SK-N-SH treated with all-trans-retinoic acid at 6 μM for 48 hours (cell line): ENCODE data around the gene ADAM23.

ENCODE experiments used
- ATAC-seq: fragments of 200-7000 bp; cut with Tn5 transposase; 3 replicates; pipeline ENCODE4 v1.9.1; 2020; ENCODE audit warnings: mild to moderate bottlenecking, moderate library complexity
- ARNTL ChIP-seq: fragments of 450-650 bp; formaldehyde crosslinking; IDR thresholded peaks from 2 replicates; pipeline ENCODE4 v1.5.0; 2020; ENCODE audit warnings: low read depth, mild to moderate bottlenecking, moderate library complexity, borderline replicate concordance
- BACH2 ChIP-seq: fragments of 250-450 bp; sonication (Bioruptor Pico); IDR thresholded peaks from 2 replicates; pipeline ENCODE4 v1.9.0; 2021; ENCODE audit warnings: mild to moderate bottlenecking, borderline replicate concordance
- CREB5 ChIP-seq: fragments of 250-450 bp; sonication (Bioruptor Pico); IDR thresholded peaks from 2 replicates; pipeline ENCODE4 v1.5.1; 2020; ENCODE audit warnings: low read depth, mild to moderate bottlenecking, moderate library complexity
- CSDC2 ChIP-seq: fragments of 250-450 bp; sonication (Bioruptor Pico); IDR thresholded peaks from 2 replicates; pipeline ENCODE4 v1.5.0; 2020; ENCODE audit warnings: mild to moderate bottlenecking, moderate library complexity
- ESRRG ChIP-seq: fragments of 250-450 bp; sonication (Bioruptor Pico); IDR thresholded peaks from 2 replicates; pipeline ENCODE4 v1.6.1; 2021; ENCODE audit warnings: mild to moderate bottlenecking
- ISL1 ChIP-seq: fragments of 250-450 bp; sonication (Bioruptor Pico); IDR thresholded peaks from 2 replicates; pipeline ENCODE4 v2.1.2; 2022; ENCODE audit warnings: mild to moderate bottlenecking, moderate library complexity
- OSR1 ChIP-seq: fragments of 250-450 bp; sonication (Bioruptor Pico); IDR thresholded peaks from 2 replicates; pipeline ENCODE4 v1.8.0; 2022; ENCODE audit warnings: moderate library complexity, mild to moderate bottlenecking, inconsistent platforms
- PATZ1 ChIP-seq: fragments of 250-450 bp; sonication (Bioruptor Pico); IDR thresholded peaks from 2 replicates; pipeline ENCODE4 v1.8.0; 2020; ENCODE audit warnings: mild to moderate bottlenecking, moderate library complexity, borderline replicate concordance
- POU6F1 ChIP-seq: fragments of 250-450 bp; sonication (Bioruptor Pico); IDR thresholded peaks from 2 replicates; pipeline ENCODE4 v1.8.0; 2021; ENCODE audit warnings: low read depth, mild to moderate bottlenecking, moderate library complexity, borderline replicate concordance
- PPARA ChIP-seq: fragments of 250-450 bp; sonication (Bioruptor Pico); IDR thresholded peaks from 2 replicates; pipeline ENCODE4 v1.5.0; 2020; ENCODE audit warnings: mild to moderate bottlenecking, borderline replicate concordance
- RARB ChIP-seq: fragments of 250-450 bp; sonication (Bioruptor Pico); IDR thresholded peaks from 2 replicates; pipeline ENCODE4 v1.8.0; 2021; ENCODE audit warnings: mild to moderate bottlenecking, moderate library complexity
- SNAI2 ChIP-seq: fragments of 250-450 bp; sonication (Bioruptor Pico); IDR thresholded peaks from 2 replicates; pipeline ENCODE4 v1.5.0; 2020; ENCODE audit warnings: mild to moderate bottlenecking, moderate library complexity
- TCF4 ChIP-seq: fragments of 250-450 bp; sonication (Bioruptor Pico); IDR thresholded peaks from 2 replicates; pipeline ENCODE4 v1.8.0; 2021; ENCODE audit warnings: mild to moderate bottlenecking, moderate library complexity, borderline replicate concordance
- TOX ChIP-seq: fragments of 250-450 bp; sonication (Bioruptor Pico); IDR thresholded peaks from 2 replicates; pipeline ENCODE4 v1.8.0; 2021; ENCODE audit warnings: mild to moderate bottlenecking, moderate library complexity, borderline replicate concordance
- TSHZ2 ChIP-seq: fragments of 250-450 bp; sonication (Bioruptor Pico); IDR thresholded peaks from 2 replicates; pipeline ENCODE4 v1.5.0; 2020; ENCODE audit warnings: mild to moderate bottlenecking, moderate library complexity
- ZC3H10 ChIP-seq: fragments of 250-450 bp; sonication (Bioruptor Pico); IDR thresholded peaks from 2 replicates; pipeline ENCODE4 v1.5.1; 2021; ENCODE audit warnings: mild to moderate bottlenecking, moderate library complexity
- ZFP3 ChIP-seq: fragments of 250-450 bp; sonication (Bioruptor Pico); IDR thresholded peaks from 2 replicates; pipeline ENCODE4 v1.5.0; 2020; ENCODE audit warnings: mild to moderate bottlenecking, moderate library complexity
- ZFP30 ChIP-seq: fragments of 450-650 bp; formaldehyde crosslinking; IDR thresholded peaks from 2 replicates; pipeline ENCODE4 v1.5.0; 2022; ENCODE audit warnings: mild to moderate bottlenecking, moderate library complexity
- ZNF565 ChIP-seq: fragments of 450-650 bp; formaldehyde crosslinking; conservative IDR thresholded peaks from 2 replicates; pipeline ENCODE4 v1.5.0; 2020; ENCODE audit warnings: low read depth, mild to moderate bottlenecking, moderate library complexity
- ZNF70 ChIP-seq: fragments of 450-650 bp; formaldehyde crosslinking; IDR thresholded peaks from 2 replicates; pipeline ENCODE4 v1.5.0; 2020; ENCODE audit warnings: mild to moderate bottlenecking, moderate library complexity
- ZNF8 ChIP-seq: fragments of 450-650 bp; formaldehyde crosslinking; IDR thresholded peaks from 2 replicates; pipeline ENCODE4 v1.5.0; 2020; ENCODE audit warnings: mild to moderate bottlenecking, moderate library complexity
- TF ChIP-seq, protein P1 (sequence below): fragments of 250-450 bp; sonication (Bioruptor Pico); IDR thresholded peaks from 2 replicates; pipeline ENCODE4 v1.5.1; 2021; ENCODE audit warnings: mild to moderate bottlenecking, moderate library complexity

The ADAM23 gene

GRCh38 chr2:206424134-206424533 lies 19.2 kb upstream of the ADAM23 start:
- TF ChIP-seq TOX (CRISPR knock-in tag) (no peak), ZFP30 (CRISPR knock-in tag) (no peak), CREB5 (CRISPR knock-in tag) (no peak), TSHZ2 (CRISPR knock-in tag) (no peak), RARB (CRISPR knock-in tag) (no peak), ZC3H10 (no peak)
- ATAC-seq: peak; percentile 79

DNA sequence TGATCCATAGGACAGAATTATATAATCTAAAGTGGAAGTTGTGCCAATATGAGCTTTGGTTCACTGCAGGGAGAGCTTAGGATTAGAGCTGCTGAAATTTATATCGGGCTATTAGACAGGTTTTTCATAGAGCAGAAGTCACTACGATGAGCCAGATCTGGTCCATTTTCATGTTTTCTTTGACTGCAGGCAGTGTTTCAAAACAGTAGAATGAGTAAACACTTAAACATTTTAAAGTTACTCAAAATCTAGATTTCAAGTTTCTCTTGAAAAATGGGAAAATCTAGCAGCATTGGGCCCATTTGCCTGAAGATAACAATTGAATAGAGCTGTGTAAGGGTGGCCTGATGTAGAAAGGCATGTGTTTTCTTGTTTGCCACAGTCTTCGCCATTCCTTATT lies 14.5 kb upstream of the ADAM23 start:
- ATAC-seq: no peak
- TF ChIP-seq TOX (CRISPR knock-in tag): no peak
- no peak for TF ChIP-seq OSR1
- no peak for TF ChIP-seq PPARA (CRISPR knock-in tag)
- no peak for TF ChIP-seq SNAI2 (CRISPR knock-in tag)
- TF ChIP-seq ZFP3 (CRISPR knock-in tag): no peak
- no peak for TF ChIP-seq ISL1 (CRISPR knock-in tag)
- TF ChIP-seq ZFP30 (CRISPR knock-in tag): no peak
- TF ChIP-seq ZNF565 (CRISPR knock-in tag): no peak
- TF ChIP-seq BACH2 (CRISPR knock-in tag): no peak
- TF ChIP-seq ZNF70 (CRISPR knock-in tag): no peak
- no peak for TF ChIP-seq ARNTL (CRISPR knock-in tag)
- no peak for TF ChIP-seq POU6F1 (CRISPR knock-in tag)
- TF ChIP-seq ZNF8 (CRISPR knock-in tag): no peak
- no peak for TF ChIP-seq CREB5 (CRISPR knock-in tag)
- no peak for TF ChIP-seq CSDC2 (CRISPR knock-in tag)

- ATAC-seq: no peak
- TF ChIP-seq CSDC2 (CRISPR knock-in tag): no peak
- TF ChIP-seq ZNF565 (CRISPR knock-in tag): no peak
Measured at GRCh38 chr2:206430452-206430851, 12.9 kb upstream of the ADAM23 start.

DNA sequence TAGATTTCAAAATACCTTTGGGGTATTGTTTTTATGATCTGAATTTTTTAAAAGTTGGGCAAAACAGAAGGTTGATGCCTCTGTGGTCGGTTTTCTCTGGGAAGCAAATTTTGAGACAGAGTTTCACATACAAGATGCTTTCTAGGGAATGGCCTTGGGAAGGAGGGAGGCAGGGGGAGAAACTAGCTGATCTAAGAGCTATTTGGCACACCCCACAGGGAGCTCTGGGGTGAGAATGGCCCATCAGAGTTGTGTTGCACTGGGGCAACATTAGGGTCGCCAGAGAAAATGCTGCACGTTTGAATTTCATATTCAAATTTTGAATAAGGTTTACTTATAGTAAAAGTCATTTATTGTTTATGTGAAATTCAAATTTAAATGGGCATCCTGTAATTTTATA lies 11.9 kb upstream of the ADAM23 start:
- no peak for ATAC-seq
- no peak for TF ChIP-seq ZFP30 (CRISPR knock-in tag)
- no peak for TF ChIP-seq RARB (CRISPR knock-in tag)
- TF ChIP-seq OSR1: no peak
- no peak for TF ChIP-seq CREB5 (CRISPR knock-in tag)
- no peak for TF ChIP-seq ESRRG
- no peak for TF ChIP-seq BACH2 (CRISPR knock-in tag)
- TF ChIP-seq TCF4 (CRISPR knock-in tag): no peak
- no peak for TF ChIP-seq SNAI2 (CRISPR knock-in tag)
- no peak for TF ChIP-seq ZNF565 (CRISPR knock-in tag)
- no peak for TF ChIP-seq POU6F1 (CRISPR knock-in tag)
- TF ChIP-seq, protein P1, sequence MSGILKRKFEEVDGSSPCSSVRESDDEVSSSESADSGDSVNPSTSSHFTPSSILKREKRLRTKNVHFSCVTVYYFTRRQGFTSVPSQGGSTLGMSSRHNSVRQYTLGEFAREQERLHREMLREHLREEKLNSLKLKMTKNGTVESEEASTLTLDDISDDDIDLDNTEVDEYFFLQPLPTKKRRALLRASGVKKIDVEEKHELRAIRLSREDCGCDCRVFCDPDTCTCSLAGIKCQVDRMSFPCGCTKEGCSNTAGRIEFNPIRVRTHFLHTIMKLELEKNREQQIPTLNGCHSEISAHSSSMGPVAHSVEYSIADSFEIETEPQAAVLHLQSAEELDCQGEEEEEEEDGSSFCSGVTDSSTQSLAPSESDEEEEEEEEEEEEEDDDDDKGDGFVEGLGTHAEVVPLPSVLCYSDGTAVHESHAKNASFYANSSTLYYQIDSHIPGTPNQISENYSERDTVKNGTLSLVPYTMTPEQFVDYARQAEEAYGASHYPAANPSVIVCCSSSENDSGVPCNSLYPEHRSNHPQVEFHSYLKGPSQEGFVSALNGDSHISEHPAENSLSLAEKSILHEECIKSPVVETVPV (CRISPR knock-in tag): no peak
- TF ChIP-seq PATZ1 (CRISPR knock-in tag): no peak
- TF ChIP-seq TOX (CRISPR knock-in tag): no peak
- TF ChIP-seq ARNTL (CRISPR knock-in tag): no peak
- no peak for TF ChIP-seq ZNF8 (CRISPR knock-in tag)
- no peak for TF ChIP-seq ISL1 (CRISPR knock-in tag)
